Upper lobe of left lung (tissue), 4 donors: ENCODE data around the gene NELFCD.

Experiments
- EP300 ChIP-seq, 4 donors: sonication (generic); formaldehyde crosslinking; IDR thresholded peaks; one replicate each; pipeline ENCODE4 v1.5.1; 2017; ENCODE audit warnings: antibody characterized with exemption in 4 of 4, control low read depth in 2 of 4
- POLR2AphosphoS5 ChIP-seq, 2 donors: sonication (generic); formaldehyde crosslinking; IDR thresholded peaks; one replicate each; pipeline ENCODE4 v1.5.1; 2017; ENCODE audit warnings: antibody characterized with exemption in 2 of 2
- TF ChIP-seq, protein P1 (sequence below), 6 experiments: fragments of 450-650 bp in 4 of 6; fragments of 200-600 bp in 2 of 6; sonication (generic) in 2 of 6; IDR thresholded peaks; one replicate each; pipeline ENCODE4 v1.5.1; 2016 to 2019; ENCODE audit warnings: antibody characterized with exemption in 6 of 6

DNA sequence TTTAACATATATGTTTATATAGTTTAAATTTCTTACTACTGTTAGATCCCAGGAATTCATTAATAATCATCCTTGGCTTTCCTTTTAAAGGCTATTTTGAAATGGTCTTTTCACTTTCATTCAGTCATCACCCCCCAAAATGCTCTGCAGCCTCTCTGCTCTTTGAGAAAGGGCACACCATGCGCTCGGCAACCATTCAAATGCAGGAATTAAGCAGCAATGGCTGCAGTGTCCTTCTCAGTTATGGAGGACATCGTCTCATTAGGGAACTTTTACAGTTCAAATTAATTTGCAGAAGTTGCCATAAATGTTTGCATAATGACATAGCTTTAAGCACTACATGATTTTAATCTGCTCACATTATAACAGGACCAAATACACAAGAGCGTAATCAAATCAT, 44.5 kb downstream of the NELFCD start:
- TF ChIP-seq POLR2AphosphoS5 (IDR thresholded peaks at IDR 0.05) (no peak), EP300 (IDR thresholded peaks at IDR 0.05) (no peak)
- TF ChIP-seq, protein P1, sequence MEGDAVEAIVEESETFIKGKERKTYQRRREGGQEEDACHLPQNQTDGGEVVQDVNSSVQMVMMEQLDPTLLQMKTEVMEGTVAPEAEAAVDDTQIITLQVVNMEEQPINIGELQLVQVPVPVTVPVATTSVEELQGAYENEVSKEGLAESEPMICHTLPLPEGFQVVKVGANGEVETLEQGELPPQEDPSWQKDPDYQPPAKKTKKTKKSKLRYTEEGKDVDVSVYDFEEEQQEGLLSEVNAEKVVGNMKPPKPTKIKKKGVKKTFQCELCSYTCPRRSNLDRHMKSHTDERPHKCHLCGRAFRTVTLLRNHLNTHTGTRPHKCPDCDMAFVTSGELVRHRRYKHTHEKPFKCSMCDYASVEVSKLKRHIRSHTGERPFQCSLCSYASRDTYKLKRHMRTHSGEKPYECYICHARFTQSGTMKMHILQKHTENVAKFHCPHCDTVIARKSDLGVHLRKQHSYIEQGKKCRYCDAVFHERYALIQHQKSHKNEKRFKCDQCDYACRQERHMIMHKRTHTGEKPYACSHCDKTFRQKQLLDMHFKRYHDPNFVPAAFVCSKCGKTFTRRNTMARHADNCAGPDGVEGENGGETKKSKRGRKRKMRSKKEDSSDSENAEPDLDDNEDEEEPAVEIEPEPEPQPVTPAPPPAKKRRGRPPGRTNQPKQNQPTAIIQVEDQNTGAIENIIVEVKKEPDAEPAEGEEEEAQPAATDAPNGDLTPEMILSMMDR (IDR thresholded peaks at IDR 0.05): no peak
